GM12801 (cell line): Measurements from ENCODE around the gene OPA3.

ENCODE experiments used
- TF ChIP-seq, protein P1 (sequence below): IDR thresholded peaks from one replicate; pipeline ENCODE4 v1.5.1; 2011; ENCODE audit warnings: control low read depth; ENCODE audit not compliant: insufficient read length; ENCODE audit errors: extremely low read depth

OPA3 gene

DNA sequence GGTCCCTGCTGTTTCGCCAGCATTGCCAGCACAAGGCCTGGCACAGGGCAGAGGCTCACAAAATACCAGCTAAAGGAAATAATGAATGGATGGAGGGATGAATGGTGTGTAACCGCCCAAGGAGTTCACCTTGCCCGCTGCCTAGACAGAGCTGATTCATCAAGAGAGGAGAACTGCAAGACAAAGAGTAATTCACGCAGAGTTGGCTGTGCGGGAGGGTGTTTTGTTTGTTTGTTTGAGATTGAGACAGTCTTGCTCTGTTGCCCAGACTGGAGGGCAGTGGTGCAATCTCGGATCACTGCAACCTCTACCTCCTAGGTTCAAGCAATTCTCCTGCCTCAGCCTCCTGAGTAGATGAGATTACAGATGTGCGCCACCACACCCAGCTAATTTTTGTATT is 3.0 kb downstream of the OPA3 start:
- TF ChIP-seq, protein P1, sequence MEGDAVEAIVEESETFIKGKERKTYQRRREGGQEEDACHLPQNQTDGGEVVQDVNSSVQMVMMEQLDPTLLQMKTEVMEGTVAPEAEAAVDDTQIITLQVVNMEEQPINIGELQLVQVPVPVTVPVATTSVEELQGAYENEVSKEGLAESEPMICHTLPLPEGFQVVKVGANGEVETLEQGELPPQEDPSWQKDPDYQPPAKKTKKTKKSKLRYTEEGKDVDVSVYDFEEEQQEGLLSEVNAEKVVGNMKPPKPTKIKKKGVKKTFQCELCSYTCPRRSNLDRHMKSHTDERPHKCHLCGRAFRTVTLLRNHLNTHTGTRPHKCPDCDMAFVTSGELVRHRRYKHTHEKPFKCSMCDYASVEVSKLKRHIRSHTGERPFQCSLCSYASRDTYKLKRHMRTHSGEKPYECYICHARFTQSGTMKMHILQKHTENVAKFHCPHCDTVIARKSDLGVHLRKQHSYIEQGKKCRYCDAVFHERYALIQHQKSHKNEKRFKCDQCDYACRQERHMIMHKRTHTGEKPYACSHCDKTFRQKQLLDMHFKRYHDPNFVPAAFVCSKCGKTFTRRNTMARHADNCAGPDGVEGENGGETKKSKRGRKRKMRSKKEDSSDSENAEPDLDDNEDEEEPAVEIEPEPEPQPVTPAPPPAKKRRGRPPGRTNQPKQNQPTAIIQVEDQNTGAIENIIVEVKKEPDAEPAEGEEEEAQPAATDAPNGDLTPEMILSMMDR = no peak

DNA sequence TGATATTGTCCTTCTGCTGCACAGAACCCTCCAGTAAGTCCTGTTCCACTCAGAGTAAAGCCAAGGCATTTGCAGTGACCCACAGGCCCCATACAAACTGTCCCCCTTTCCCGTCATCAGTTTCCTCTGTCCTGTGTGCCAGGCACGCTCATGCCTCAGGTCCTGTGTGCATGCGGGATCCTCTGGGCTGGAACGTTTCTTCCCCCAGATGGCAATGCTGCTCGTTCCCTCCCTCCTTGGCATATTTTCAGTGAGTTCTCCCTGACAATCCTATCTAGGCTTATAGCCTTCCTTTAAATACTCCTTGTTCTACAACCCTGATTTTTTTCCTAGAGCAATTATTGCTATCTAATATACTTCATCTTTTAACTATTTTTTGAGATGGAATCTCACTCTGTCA is 5.7 kb downstream of the OPA3 start:
- TF ChIP-seq, protein P1 = no peak

DNA sequence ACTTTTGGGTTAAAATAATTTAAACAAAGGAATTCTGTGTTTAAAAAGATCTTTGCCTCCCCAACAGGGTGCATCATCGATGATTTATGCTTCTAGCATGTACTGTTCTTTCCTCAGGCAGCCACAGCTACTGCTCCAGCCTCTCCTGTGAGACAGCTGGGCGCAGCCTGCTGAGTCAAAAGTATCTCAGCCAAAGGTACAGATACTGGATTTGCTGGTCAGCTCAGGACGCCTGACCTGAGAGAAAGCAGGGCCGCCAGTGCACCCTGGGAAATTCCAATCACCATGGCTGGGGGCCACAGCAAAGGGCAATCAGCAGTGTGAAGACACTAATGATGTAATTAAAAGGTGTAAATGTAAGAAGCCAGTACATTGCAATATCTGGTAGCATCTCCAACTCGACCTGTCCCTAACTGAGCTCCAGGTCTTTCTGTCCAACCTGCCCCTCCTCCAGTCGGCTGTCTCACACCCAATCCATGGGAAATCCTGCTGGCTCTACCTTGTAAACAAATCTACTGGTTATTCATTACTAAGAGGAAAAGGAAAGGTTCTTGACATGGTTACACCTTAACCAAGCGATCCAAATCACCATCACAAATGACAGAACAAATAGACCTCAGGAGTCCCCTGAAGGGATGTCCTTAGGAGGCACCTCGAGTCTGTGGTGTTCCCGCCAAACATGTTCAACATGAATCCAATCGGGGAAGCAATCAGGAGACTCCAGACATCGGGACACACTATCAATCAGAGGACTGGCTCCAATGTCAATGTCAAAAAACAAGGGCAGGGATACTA is 7.3 kb downstream of the OPA3 start:
- TF ChIP-seq, protein P1 = no peak

DNA sequence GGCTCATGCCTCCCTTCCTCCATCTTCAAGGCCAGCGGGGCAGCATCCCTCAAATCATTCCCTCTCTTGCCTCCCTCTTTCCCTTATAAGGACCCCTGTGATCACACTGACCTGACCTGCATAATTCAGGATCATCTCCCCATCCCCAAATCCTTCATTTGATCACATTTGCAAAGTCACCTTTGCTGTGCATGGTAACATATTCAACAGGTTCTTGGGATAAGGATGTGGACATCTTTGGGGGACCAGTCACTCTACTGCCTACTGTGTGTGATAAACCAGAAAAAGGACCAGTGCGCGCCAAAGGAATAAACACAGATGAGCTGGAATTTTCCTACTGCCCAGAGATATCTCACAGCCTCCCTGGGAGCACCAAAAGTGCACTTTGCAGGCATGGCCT is 7.9 kb downstream of the OPA3 start:
- TF ChIP-seq, protein P1 = no peak

DNA sequence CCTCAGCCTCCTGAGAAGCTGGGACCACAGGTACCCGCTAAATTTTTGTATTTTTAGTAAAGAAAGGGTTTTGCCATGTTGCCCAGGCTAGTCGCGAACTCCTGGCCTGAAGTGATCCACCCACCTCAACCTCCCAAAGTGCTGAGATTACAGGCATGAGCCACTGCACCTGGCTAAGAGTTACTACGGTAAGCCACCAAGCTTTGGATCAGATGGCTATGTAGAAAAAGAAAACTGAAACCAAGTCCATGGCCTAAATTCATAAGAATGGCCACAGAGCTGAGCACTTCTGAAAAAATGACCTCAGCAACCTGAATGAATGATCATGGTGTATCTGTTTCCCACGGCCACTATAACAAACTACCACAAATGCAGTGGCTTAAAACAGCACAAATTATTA is 9.4 kb downstream of the OPA3 start:
- TF ChIP-seq, protein P1 = no peak

DNA sequence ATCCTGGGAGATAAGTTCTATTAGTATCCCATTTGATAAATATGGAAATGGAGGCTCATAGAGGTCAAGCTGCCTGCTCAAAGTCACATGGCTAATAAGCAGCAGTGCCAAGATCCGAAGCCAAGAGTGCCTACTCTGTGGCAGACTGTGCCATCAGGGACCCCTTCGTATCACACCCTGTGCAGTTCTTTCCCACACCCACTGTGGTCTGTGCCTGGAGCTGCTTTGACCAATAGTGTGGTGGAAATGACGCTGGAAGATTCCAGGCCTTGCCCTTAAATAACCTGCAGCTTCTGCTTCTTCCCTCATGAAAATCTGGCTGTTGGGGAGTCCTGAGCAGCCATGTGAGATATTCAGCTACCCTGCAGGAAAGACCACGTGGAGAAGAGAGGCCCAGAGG is 10.1 kb downstream of the OPA3 start:
- TF ChIP-seq, protein P1 = no peak

DNA sequence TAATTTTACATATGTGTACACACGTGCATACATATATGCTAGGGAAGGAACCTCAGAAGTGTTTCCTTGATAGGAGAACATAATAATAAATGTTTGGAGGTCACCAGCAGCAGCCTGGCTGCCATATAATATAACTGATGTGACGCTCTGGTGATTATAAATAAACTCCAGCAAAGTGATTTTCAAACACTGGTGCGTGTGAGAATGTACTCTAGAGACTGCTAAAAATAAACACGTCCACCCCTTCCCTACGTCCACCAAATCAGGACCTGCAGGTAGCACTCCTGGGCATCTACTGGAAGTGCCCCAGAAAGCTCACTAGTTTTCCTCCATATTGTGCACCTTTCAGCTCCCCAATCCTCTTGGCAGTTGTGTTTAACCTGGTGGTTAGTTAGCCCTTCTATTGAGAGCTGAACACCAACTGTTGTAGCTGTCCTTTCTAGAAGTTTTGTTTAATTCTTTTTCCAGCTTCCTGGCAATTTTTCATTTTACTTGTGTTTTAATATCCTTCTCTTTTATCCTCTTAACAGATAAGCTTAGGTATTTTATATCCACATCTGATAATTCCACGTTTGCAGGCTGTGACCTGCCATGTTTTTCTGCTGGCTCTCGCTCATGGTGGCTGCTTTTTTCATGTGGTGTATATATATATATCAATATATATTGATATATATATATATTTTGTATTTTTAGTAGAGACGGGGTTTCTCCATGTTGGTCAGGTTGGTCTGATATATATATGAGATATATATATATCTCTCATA is 13.0 kb downstream of the OPA3 start:
- TF ChIP-seq, protein P1 = no peak
